Fibroblast of skin of right biceps (primary cell): ENCODE results near the gene GRID1.
"Not testable (repeated sequence)": the region's sequence is repeated elsewhere in the genome, so short reads cannot be mapped to it uniquely, and the experiment has no call there.

Experiments
- DNase-seq: peaks from one replicate; pipeline ENCODE4 v3.0.0-alpha.2; 2013

GRID1 gene

DNA sequence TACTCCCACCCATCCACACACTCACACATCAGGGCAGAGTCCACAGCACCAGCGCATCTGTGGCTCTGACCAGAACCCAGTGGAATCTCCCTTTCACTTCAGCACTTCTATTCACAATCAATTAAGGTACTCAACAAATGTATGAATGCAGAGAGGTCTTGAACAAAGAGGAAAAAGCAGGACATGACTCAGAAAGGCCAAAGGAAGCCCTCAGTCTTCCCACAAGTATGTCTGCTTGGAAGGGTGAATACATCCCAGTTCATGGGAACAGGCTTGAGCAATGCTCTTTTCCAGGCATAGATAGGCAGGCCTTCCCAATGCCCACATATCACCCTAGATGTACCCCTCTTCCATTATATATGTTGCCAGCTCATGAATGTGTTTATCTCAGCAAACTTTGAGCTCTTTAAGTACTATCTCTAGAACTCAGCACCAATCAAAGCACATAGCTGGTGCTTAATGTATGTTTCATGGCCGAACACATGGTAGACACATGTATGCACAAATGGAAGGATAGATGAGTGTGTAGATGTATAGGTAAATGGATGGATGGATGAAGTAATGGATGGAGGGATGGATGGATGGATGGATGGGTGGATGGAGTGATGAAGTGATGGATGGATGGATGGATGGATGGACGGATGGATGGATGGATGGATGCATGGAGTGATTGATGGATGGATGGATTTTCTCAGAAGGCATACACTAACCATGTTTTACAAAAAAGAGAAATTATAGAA lies 507.6 kb downstream of the GRID1 start:
- DNase-seq: no peak

GRCh38 chr10:85857791-85858190 lies 508.8 kb downstream of the GRID1 start:
- DNase-seq: no peak

DNA sequence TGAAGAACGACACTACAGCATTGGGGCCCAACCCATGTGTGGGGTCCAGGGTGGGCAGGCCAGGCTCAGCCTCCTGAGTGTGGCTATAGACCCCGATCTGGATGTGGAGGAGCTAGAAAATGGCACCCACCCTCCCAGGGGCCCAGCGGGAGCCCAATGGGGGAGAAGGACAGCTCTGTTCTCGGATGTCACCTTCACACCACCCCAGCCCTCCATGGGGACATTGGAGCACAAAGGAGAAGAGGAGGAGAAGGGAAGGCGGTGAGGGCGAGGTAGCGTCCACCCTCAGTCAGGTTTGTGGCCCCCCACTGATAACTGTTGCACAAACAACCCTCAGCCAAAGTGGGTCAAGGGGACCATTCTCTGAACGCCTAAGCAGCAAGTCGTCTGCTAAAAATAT lies 509.3 kb downstream of the GRID1 start:
- no peak for DNase-seq

GRCh38 chr10:85851934-85852333 lies 514.7 kb downstream of the GRID1 start:
- DNase-seq: no peak

DNA sequence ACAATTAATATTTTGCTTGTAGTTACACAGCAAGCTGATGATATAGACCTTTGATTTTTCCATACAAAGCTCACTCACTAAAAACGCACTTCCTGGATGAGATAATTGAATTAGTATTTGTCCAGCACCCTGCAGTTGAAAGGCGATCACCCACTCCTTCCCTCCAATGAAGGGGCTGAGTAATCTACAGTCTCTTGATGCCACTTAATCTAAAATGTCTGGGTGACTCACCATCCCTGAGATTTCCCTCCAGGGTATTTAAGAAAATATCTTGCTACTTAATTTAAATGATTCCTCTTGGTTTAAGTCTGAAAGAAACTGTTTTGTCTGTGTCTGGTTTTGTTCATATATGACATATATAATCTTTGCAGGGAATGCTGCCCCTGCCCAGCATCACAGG lies 515.3 kb downstream of the GRID1 start:
- peak; percentile 58 for DNase-seq

- DNase-seq: no peak
Measured at GRCh38 chr10:85850736-85851135, 515.9 kb downstream of the GRID1 start.

GRCh38 chr10:85849315-85849714 lies 517.3 kb downstream of the GRID1 start:
- no peak for DNase-seq

DNA sequence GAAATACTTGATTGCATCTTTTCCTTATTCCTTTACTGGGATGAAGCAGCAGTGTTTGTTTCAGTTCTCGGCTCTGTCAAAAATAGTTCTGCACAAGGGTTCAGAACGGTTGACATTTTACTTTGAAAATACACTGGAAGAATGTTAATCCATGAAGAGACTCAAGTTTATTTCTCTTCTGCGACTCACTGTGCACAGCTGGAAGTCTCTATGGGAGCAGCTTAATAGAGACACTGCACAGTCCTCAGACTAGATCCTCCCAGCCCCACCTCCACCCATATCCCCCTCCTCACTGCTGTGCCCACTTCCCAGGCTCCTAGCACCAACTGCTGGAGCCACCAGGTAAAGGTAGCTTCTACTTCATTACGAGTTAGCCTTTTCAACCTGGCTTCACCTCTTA lies 517.8 kb downstream of the GRID1 start:
- DNase-seq: no peak

GRCh38 chr10:85847085-85847484 lies 519.5 kb downstream of the GRID1 start:
- DNase-seq: no peak

DNA sequence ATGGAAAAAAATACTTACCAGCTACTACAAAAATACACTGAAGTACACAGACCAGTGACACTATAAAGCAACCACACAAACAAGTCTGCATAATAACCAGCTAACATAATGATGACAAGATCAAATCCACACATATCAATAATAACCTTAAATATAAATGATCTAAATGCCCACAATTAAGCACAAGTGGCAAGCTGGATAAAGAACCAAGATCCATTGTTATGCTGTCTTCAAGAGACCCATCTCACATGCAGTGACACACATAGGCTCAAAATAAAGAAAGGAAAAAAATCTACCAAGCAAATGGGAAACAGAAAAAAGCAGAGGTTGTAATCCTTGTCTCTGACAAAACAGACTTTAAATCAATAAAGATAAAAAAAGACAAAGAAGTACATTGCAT lies 527.9 kb downstream of the GRID1 start:
- not testable (repeated sequence) for DNase-seq

DNA sequence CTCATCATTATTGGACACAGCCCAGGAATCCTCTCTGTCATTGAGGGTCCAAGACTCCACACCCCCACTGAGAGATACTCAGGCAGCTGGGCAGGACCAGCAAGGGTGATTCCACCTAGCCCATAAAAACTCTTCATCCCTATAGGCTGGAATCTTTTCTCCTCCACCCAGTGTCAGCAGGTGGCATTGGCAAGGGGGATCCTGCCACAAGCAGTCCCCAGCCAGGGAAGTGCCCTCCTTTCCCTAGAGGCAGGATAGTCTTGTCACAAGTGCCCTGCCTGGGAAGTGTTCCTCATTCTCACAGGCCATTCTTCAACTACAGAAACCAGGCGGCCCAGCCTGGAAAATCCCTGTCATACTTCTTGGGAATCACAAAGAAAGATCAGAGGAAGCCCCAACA lies 533.6 kb downstream of the GRID1 start:
- DNase-seq: no peak

DNA sequence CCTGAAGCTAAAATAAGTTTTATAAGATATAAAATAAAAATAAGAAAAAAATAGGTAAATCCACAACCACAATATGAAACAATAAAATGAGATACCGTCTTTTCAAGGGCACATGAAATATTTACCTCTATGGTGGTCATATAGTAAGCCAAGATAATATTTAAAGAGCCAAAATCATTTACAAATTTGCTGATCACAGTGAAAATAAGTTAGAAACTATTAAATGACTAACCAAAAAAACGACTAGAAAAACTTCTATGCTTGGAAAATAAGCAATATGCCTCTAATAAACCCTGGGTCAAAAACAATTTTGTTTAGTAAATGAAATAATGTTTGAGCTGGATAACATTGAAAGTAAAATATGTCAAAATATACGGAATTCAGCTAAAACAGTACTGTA lies 535.2 kb downstream of the GRID1 start:
- no peak for DNase-seq

- DNase-seq: no peak
Measured at GRCh38 chr10:85826377-85826776, 540.2 kb downstream of the GRID1 start.

DNA sequence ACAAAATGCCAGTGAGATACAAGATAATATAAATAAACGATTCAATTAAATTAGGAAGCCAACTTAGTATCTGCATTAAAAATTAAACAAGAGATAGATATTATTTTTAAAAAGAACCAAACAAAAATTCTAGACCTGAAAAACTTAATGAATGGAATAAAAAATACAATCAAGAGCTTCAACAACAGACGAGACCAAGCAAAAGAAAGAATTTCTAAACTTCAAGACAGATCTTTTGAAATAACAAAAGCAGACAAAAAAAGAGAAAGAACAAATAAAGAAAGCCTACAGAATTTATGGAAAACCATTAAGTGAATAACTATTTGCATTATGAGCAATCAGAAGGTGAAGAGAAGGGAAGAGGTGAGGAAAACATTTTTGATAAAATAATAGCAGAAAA lies 555.2 kb downstream of the GRID1 start:
- no peak for DNase-seq

DNA sequence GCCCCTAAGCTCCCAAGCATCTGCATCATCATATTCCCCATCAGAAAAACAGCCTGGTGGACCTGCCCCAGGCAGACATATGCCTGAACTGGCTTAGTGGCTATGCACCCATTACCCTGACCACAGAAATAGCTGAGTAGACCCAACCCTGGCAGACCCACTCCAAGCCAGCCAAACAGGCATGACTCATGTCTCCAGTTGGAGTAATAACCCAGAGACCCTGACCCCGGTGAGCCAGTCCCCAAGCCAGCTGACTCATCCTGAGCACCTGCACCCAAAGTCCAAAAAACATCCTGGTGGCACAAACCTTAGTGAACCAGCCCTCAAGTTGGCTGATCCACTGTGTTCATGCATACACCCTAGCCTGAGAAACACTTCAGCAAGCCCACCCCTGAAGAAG lies 555.9 kb downstream of the GRID1 start:
- no peak for DNase-seq

- no peak for DNase-seq
Measured at GRCh38 chr10:85795460-85795859, 571.1 kb downstream of the GRID1 start.

DNA sequence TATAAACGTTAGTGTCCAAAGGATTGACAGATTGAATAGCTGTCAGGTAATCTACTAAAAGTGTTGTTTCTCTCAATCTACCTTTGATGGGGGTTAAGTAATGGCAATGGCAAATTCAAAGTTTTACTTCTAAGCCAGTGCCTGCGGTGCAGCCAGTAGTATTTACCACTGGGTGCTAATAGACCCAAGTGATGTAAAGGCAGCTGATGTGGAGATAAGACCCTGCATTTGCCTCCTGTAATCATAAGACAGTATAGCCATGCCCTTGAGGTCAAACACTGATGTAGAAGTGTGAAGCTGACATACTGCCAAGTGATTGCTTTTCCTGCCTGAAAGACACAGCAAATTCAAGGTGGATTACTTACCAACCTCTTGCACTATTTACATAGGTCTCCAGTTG lies 572.0 kb downstream of the GRID1 start:
- no peak for DNase-seq

GRCh38 chr10:85792533-85792858 lies 574.1 kb downstream of the GRID1 start:
- DNase-seq: no peak

- DNase-seq: peak; percentile 1
Measured at GRCh38 chr10:85791818-85792532, 574.6 kb downstream of the GRID1 start.

- DNase-seq: no peak
Measured at GRCh38 chr10:85789982-85790789, 576.4 kb downstream of the GRID1 start.

GRCh38 chr10:85789125-85789524 lies 577.5 kb downstream of the GRID1 start:
- DNase-seq: no peak

DNA sequence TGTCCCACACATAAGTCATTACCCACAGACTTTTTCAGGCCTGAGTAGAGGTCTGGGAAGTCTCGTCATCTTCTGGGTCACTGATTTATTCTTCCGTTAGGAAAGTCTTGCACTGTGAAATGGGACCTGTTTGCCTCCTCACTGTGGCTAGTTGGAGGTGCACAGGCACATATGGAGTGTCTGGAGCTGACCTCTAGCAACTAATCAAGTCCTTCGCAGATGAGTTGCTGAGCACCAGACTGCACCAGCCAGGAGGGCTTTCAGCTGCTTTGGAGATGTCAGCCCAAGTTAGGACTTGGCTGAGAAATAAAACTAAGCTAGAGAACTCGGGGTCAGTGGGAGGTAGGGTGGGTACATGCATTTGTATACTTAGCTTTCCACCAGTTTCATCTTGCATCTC lies 578.0 kb downstream of the GRID1 start:
- DNase-seq: no peak

- no peak for DNase-seq
Measured at GRCh38 chr10:85787881-85788280, 578.7 kb downstream of the GRID1 start.

GRCh38 chr10:85787393-85787792 lies 579.2 kb downstream of the GRID1 start:
- no peak for DNase-seq
